Hepatocyte (in vitro differentiated cells): ENCODE results near the gene ZKSCAN1. TPM values are rescaled to one million over a fixed set of nuclear protein-coding genes. Genes with fewer than 3 reads are reported as not detected.

Experiments
- DNase-seq: peaks from one replicate; pipeline ENCODE4 v3.0.0-alpha.2; 2016; ENCODE audit warnings: low spot score
- H2AFZ ChIP-seq: fragments of 200-600 bp; sonication (generic); 2 replicates; pipeline ENCODE4 v1.6.0; 2016; ENCODE audit warnings: antibody characterized with exemption, mild to moderate bottlenecking
- H3K27ac ChIP-seq: fragments of 200-600 bp; sonication (generic); 2 replicates; pipeline ENCODE4 v1.5.1; 2016; ENCODE audit warnings: mild to moderate bottlenecking
- H3K27me3 ChIP-seq: fragments of 200-600 bp; sonication (generic); 2 replicates; pipeline ENCODE4 v1.6.1; 2016
- H3K36me3 ChIP-seq: fragments of 200-600 bp; sonication (generic); replicated peaks from 2 replicates; pipeline ENCODE4 v1.5.1; 2016; ENCODE audit warnings: low read depth; ENCODE audit not compliant: insufficient read depth
- H3K4me1 ChIP-seq: fragments of 200-600 bp; sonication (generic); 2 replicates; pipeline ENCODE4 v1.5.1; 2016; ENCODE audit warnings: mild to moderate bottlenecking, moderate library complexity; ENCODE audit not compliant: insufficient read depth
- H3K4me2 ChIP-seq: fragments of 200-600 bp; sonication (generic); 2 replicates; pipeline ENCODE4 v1.6.0; 2016
- H3K4me3 ChIP-seq: fragments of 200-600 bp; sonication (generic); 2 replicates; pipeline ENCODE4 v1.5.1; 2016; ENCODE audit warnings: mild to moderate bottlenecking
- H3K79me2 ChIP-seq: fragments of 200-600 bp; sonication (generic); 2 replicates; pipeline ENCODE4 v1.6.0; 2017; ENCODE audit warnings: mild to moderate bottlenecking
- H3K9me2 ChIP-seq: fragments of 200-600 bp; sonication (generic); replicated peaks from 2 replicates; pipeline ENCODE4 v1.6.0; 2017; ENCODE audit warnings: mild to moderate bottlenecking; ENCODE audit not compliant: insufficient read depth
- H3K9me3 ChIP-seq: fragments of 200-600 bp; sonication (generic); 2 replicates; pipeline ENCODE4 v1.5.1; 2016; ENCODE audit warnings: low read depth, mild to moderate bottlenecking
- H4K20me1 ChIP-seq: fragments of 200-600 bp; sonication (generic); 2 replicates; pipeline ENCODE4 v1.6.0; 2016; ENCODE audit warnings: mild to moderate bottlenecking; ENCODE audit not compliant: insufficient read depth, poor library complexity, severe bottlenecking
- CTCF ChIP-seq: fragments of 200-600 bp; sonication (generic); IDR thresholded peaks from 2 replicates; pipeline ENCODE4 v1.5.1; 2016; ENCODE audit warnings: antibody characterized with exemption, mild to moderate bottlenecking; ENCODE audit not compliant: poor library complexity
- EZH2 ChIP-seq: fragments of 200-600 bp; sonication (generic); IDR thresholded peaks from 2 replicates; pipeline ENCODE4 v1.6.1; 2016; ENCODE audit warnings: antibody characterized with exemption, mild to moderate bottlenecking, borderline replicate concordance
- EZH2phosphoT487 ChIP-seq: fragments of 200-600 bp; sonication (generic); IDR thresholded peaks from one replicate; pipeline ENCODE4 v1.6.1; 2018; ENCODE audit warnings: antibody characterized with exemption, mild to moderate bottlenecking, low read depth, moderate library complexity; ENCODE audit not compliant: unreplicated experiment, severe bottlenecking
- WGBS: methylation state at CpG from one replicate; pipeline ENCODE4 v1.1.6; 2016; ENCODE audit warnings: low lambda C conversion rate; ENCODE audit errors: missing lambda C conversion rate; 5-methylcytosine and 5-hydroxymethylcytosine counted together
- polyA plus RNA-seq: library from polyadenylated mRNA; unstranded; fragments of >200 nt; fragmentation: Nextera tagmentation; extraction: Ambion mirVana; gene quantifications from 2 replicates; pipeline ENCODE4 v1.2.1, GENCODE V29; 2016
- total RNA-seq: library from RNA; depleted of rRNA; stranded (reverse); fragments of >200 nt; gene quantifications from 2 replicates; pipeline ENCODE4 v1.2.3, GENCODE V29; 2014

ZKSCAN1 gene
- total and polyA plus RNA-seq, 2 experiments from 2014 or later, result 27.0 to 44.0 TPM

- Histone ChIP-seq H2AFZ (no peak overlapping the region), H3K36me3 (no peaks in the 10 kb centered on the region), H3K9me3 (no peaks in the 10 kb centered on the region), H4K20me1 (no peaks in the 10 kb centered on the region), H3K27ac (no peak overlapping the region), H3K4me1 (peaks cover 3% of the 10 kb centered on the region), H3K27me3 (no peaks in the 10 kb centered on the region), H3K4me2 (no peak overlapping the region), H3K9me2 (no peaks in the 10 kb centered on the region), H3K4me3 (no peak overlapping the region), H3K79me2 (peaks cover 8% of the 10 kb centered on the region)
- TF ChIP-seq EZH2phosphoT487 (no peak), CTCF (no peak), EZH2 (no peak)
- 97% methylated on average over 6 of the region's 6 CpGs for WGBS
- DNase-seq, result no peak
Measured at GRCh38 chr7:100033526-100033925, 18.1 kb downstream of the ZKSCAN1 start.

GRCh38 chr7:100034871-100035510 lies 19.6 kb downstream of the ZKSCAN1 start:
- no peak overlapping the region for H3K4me2 ChIP-seq
- 87% methylated on average over 8 of the region's 8 CpGs for WGBS

GRCh38 chr7:100035876-100036275 lies 20.5 kb downstream of the ZKSCAN1 start:
- Histone ChIP-seq H3K36me3 (no peaks in the 10 kb centered on the region), H3K79me2 (peaks cover 8% of the 10 kb centered on the region), H4K20me1 (no peaks in the 10 kb centered on the region), H3K27ac (no peak overlapping the region), H3K4me3 (no peak overlapping the region), H3K9me2 (no peaks in the 10 kb centered on the region), H2AFZ (no peak overlapping the region), H3K27me3 (no peaks in the 10 kb centered on the region), H3K4me1 (peaks cover 3% of the 10 kb centered on the region), H3K4me2 (no peak overlapping the region), H3K9me3 (no peaks in the 10 kb centered on the region)
- no peak for DNase-seq
- 89% methylated on average over 6 of the region's 6 CpGs for WGBS
- TF ChIP-seq EZH2, result no peak
- TF ChIP-seq EZH2phosphoT487, result no peak
- no peak for TF ChIP-seq CTCF

More at GRCh38 chr7:100034871-100035510, 19.6 kb downstream of the ZKSCAN1 start:
- TF ChIP-seq EZH2 (no peak), EZH2phosphoT487 (no peak), CTCF (no peak)
- no peaks in the 10 kb centered on the region for H4K20me1 ChIP-seq
- DNase-seq, result no peak
- no peaks in the 10 kb centered on the region for H3K9me2 ChIP-seq
- H3K4me3 ChIP-seq, result no peak overlapping the region
- no peak overlapping the region for H2AFZ ChIP-seq
- H3K36me3 ChIP-seq, result no peaks in the 10 kb centered on the region
- H3K9me3 ChIP-seq, result no peaks in the 10 kb centered on the region
- H3K27me3 ChIP-seq, result no peaks in the 10 kb centered on the region
- H3K4me1 ChIP-seq, result peaks cover 3% of the 10 kb centered on the region
- peaks cover 8% of the 10 kb centered on the region for H3K79me2 ChIP-seq
- H3K27ac ChIP-seq, result peak overlapping the region; percentile 40

GRCh38 chr7:100038326-100038725 lies 22.9 kb downstream of the ZKSCAN1 start:
- 92% methylated on average over 7 of the region's 7 CpGs for WGBS
- DNase-seq, result no peak
- Histone ChIP-seq H3K27ac (no peak overlapping the region), H3K4me3 (no peak overlapping the region), H3K4me1 (peaks cover 3% of the 10 kb centered on the region), H3K9me2 (no peaks in the 10 kb centered on the region), H2AFZ (no peak overlapping the region), H3K79me2 (peaks cover 8% of the 10 kb centered on the region), H4K20me1 (no peaks in the 10 kb centered on the region), H3K9me3 (no peaks in the 10 kb centered on the region), H3K27me3 (no peaks in the 10 kb centered on the region), H3K4me2 (no peak overlapping the region), H3K36me3 (no peaks in the 10 kb centered on the region)
- no peak for TF ChIP-seq CTCF
- TF ChIP-seq EZH2phosphoT487, result no peak
- TF ChIP-seq EZH2, result no peak
